Measurements from ENCODE around the gene PHACTR3. TPM values are rescaled to one million over a fixed set of nuclear protein-coding genes. Genes with fewer than 3 reads are reported as not detected.

The PHACTR3 gene
- total and polyA plus RNA-seq, 2 of the 8 experiments (the other 6 are each of a cell fraction or from before 2014, with no cell fraction given): 0.05 to 0.13 TPM

GRCh38 chr20:59756241-59756640, 151.9 kb downstream of the PHACTR3 start:
- no peak overlapping the region for H2AK5ac ChIP-seq (ENCODE audit: low read depth, low read length)
- H2BK120ac ChIP-seq (replicated peaks; ENCODE audit: low read depth, low read length): no peak overlapping the region
- no peak overlapping the region for H3K18ac ChIP-seq (ENCODE audit: extremely low read depth, low read length)
- DNase-seq (ENCODE audit: low read depth in 1 of 2, low spot score in 2 of 2) (no peak), FAIRE-seq (no peak)
- H3K27me3 ChIP-seq (replicated peaks in 1 of 4; ENCODE audit: control insufficient read depth in 3 of 4, extremely low read depth in 1 of 4, insufficient read depth in 3 of 4, low read length in 3 of 4): no peaks in the 10 kb centered on the region; a peak in 1 of 7 replicates
- H3K4ac ChIP-seq (replicated peaks; ENCODE audit: insufficient read length, low read depth, low read length): no peak overlapping the region
- no peak overlapping the region for H3K56ac ChIP-seq (replicated peaks; ENCODE audit: insufficient read length, low read depth, low read length)
- H3K4me3 ChIP-seq (ENCODE audit: extremely low read depth in 1 of 4, insufficient read depth in 2 of 4, low read depth in 3 of 4, low read length in 4 of 4): no peak overlapping the region
- no peak overlapping the region for H3K14ac ChIP-seq (ENCODE audit: insufficient read length)
- H3K27ac ChIP-seq (ENCODE audit: low read depth, low read length): no peak overlapping the region
- WGBS, 2 experiments (ENCODE audit: extremely low coverage in 1 of 2, insufficient coverage in 1 of 2, insufficient read length in 1 of 2, insufficient replicate concordance in 2 of 2, low coverage in 1 of 2, low lambda C conversion rate in 2 of 2, missing lambda C conversion rate in 1 of 2): 89% methylated on average over 15 of the region's 18 CpGs; no CpG with 5 or more reads in 1 of the 2 experiments
- no peaks in the 10 kb centered on the region for H3K79me2 ChIP-seq (ENCODE audit: control insufficient read depth in 1 of 2, insufficient read depth in 2 of 2, low read length in 2 of 2)
- H2AFZ ChIP-seq (ENCODE audit: low read length): no peak overlapping the region
- CTCF ChIA-PET (ENCODE audit: partially characterized antibody): no interaction called here
- no peak overlapping the region for H2BK20ac ChIP-seq (ENCODE audit: low read length)
- H4K91ac ChIP-seq (replicated peaks; ENCODE audit: insufficient read length, low read length): no peak overlapping the region
- H4K5ac ChIP-seq (ENCODE audit: insufficient read length, low read depth, low read length): no peak overlapping the region
- H3K9ac ChIP-seq (replicated peaks in 1 of 4; ENCODE audit: extremely low read depth in 1 of 4, low read depth in 3 of 4, low read length in 3 of 4): no peak overlapping the region
- no peaks in the 10 kb centered on the region for H3K79me1 ChIP-seq (ENCODE audit: low read depth, low read length)
- no peak overlapping the region for H4K8ac ChIP-seq (ENCODE audit: extremely low read depth, insufficient read depth, low read length)
- H3K4me2 ChIP-seq (ENCODE audit: insufficient read depth in 1 of 2, low read depth in 2 of 2, low read length in 2 of 2): no peak overlapping the region
- H3K23me2 ChIP-seq (ENCODE audit: low read depth, low read length): no peaks in the 10 kb centered on the region
- no peaks in the 10 kb centered on the region for H3K36me3 ChIP-seq (ENCODE audit: control insufficient read depth in 2 of 4, insufficient read depth in 4 of 4, low read length in 3 of 4)
- no peak overlapping the region for H2BK15ac ChIP-seq (ENCODE audit: low read length)
- no peak overlapping the region for H3K23ac ChIP-seq (ENCODE audit: insufficient read length)
- H3K4me1 ChIP-seq (replicated peaks in 1 of 4; ENCODE audit: control insufficient read depth in 3 of 4, insufficient read depth in 4 of 4, low read length in 3 of 4): no peaks in the 10 kb centered on the region
- no peak overlapping the region for H2BK12ac ChIP-seq (ENCODE audit: low read depth, low read length)
- POLR2A ChIA-PET (ENCODE audit: partially characterized antibody): no interaction called here
- peaks cover 83 to 93% of the 10 kb centered on the region in 2 experiments for H3K9me3 ChIP-seq (ENCODE audit: insufficient read depth in 2 of 2, low read depth in 1 of 2, low read length in 1 of 2)
- no peak overlapping the region for H2BK5ac ChIP-seq (ENCODE audit: low read depth, low read length)
- H4K20me1 ChIP-seq (replicated peaks in 1 of 2; ENCODE audit: control insufficient read depth in 1 of 2, insufficient read depth in 2 of 2, low read length in 2 of 2): no peaks in the 10 kb centered on the region
- TF ChIP-seq NRF1 (IDR thresholded peaks at IDR 0.05; ENCODE audit: low read depth, low read length) (no peak), CHD2 (IDR thresholded peaks at IDR 0.05; ENCODE audit: low read length) (no peak), KDM5A (IDR thresholded peaks at IDR 0.05; ENCODE audit: low read length) (no peak), FOSL1 (IDR thresholded peaks at IDR 0.05; ENCODE audit: insufficient read depth, low read depth, low read length) (no peak), BCL11A (IDR thresholded peaks at IDR 0.05; ENCODE audit: low read depth in 2 of 2, low read length in 2 of 2) (no peak), E2F6 (IDR thresholded peaks at IDR 0.05) (no peak), TBP (IDR thresholded peaks at IDR 0.05; ENCODE audit: low read depth, low read length) (no peak), BRCA1 (IDR thresholded peaks at IDR 0.05; ENCODE audit: low read depth, low read length) (no peak), MAFK (IDR thresholded peaks at IDR 0.05; ENCODE audit: low read depth, low read length) (no peak), POU5F1 (IDR thresholded peaks at IDR 0.05; ENCODE audit: low read depth, low read length) (no peak), JUND (IDR thresholded peaks at IDR 0.05; ENCODE audit: low read length) (no peak), PHF8 (conservative IDR thresholded peaks at IDR 0.05; ENCODE audit: low read depth, low read length) (no peak), SP4 (IDR thresholded peaks at IDR 0.05; ENCODE audit: low read length) (no peak), NANOG (IDR thresholded peaks at IDR 0.05; ENCODE audit: insufficient read depth, low read depth, low read length, poor library complexity, severe bottlenecking) (no peak), YY1 (IDR thresholded peaks at IDR 0.05; ENCODE audit: low read depth, low read length) (no peak), SIX5 (IDR thresholded peaks at IDR 0.05; ENCODE audit: low read depth, low read length) (no peak)
